Progenitor cell of endocrine pancreas (in vitro differentiated cells): ENCODE data around the gene GPATCH11. TPM values are rescaled to one million over a fixed set of nuclear protein-coding genes. Genes with fewer than 3 reads are reported as not detected.

Source experiments
- DNase-seq: peaks from one replicate; pipeline ENCODE4 v3.0.0; 2021; ENCODE audit warnings: low spot score; ENCODE audit not compliant: unreplicated experiment
- H3K27ac Mint-ChIP-seq: 2 replicates; pipeline ENCODE4 v1.8.0; 2021; ENCODE audit warnings: mild to moderate bottlenecking, moderate library complexity, mixed read lengths
- H3K27me3 Mint-ChIP-seq: 2 replicates; pipeline ENCODE4 v1.8.0; 2021; ENCODE audit warnings: mixed read lengths
- H3K36me3 Mint-ChIP-seq: 2 replicates; pipeline ENCODE4 v1.8.0; 2022; ENCODE audit warnings: mixed read lengths; ENCODE audit not compliant: insufficient read depth
- H3K4me1 Mint-ChIP-seq: 2 replicates; pipeline ENCODE4 v1.8.0; 2021; ENCODE audit warnings: low read depth, mixed read lengths
- H3K4me3 Mint-ChIP-seq: 2 replicates; pipeline ENCODE4 v1.8.0; 2021; ENCODE audit warnings: low read depth, mild to moderate bottlenecking, moderate library complexity, mixed read lengths
- H3K9me3 Mint-ChIP-seq: 2 replicates; pipeline ENCODE4 v1.8.0; 2021; ENCODE audit warnings: low read depth, mixed read lengths
- CTCF ChIP-seq: fragments of 200-600 bp; sonication (generic); IDR thresholded peaks from one replicate; pipeline ENCODE4 v1.5.0; 2021; ENCODE audit warnings: antibody characterized with exemption, mild to moderate bottlenecking; ENCODE audit not compliant: unreplicated experiment
- long read RNA-seq: library from polyadenylated mRNA; unstranded; transcript quantifications from one replicate; pipeline ENCODE4 v2.0.0, GENCODE V29; 2020
- total RNA-seq: library from RNA; stranded (reverse); gene quantifications from 2 replicates; pipeline ENCODE4 v1.2.1, GENCODE V29; 2021

Gene GPATCH11
- 4.3 and 4.4 TPM in 2 replicates for total RNA-seq
- long read RNA-seq, partial matches to known transcripts, result 1 of 4 reads
- long read RNA-seq, other reads (novel, unspliced or antisense), result 2 of 4 reads

GRCh38 chr2:37083873-37084794, at the start of gene GPATCH11, which contains the start of gene HEATR5B:
TSS of gene GPATCH11 (plus strand) at chr2:37084518. CDS start at chr2:37088382, 3,864 bp downstream.
TSS of gene HEATR5B (minus strand) at chr2:37084372. CDS start at chr2:37083414, 958 bp downstream.
- Mint-ChIP-seq H3K27ac (no peak within 1 kb of the TSS), H3K36me3 (peaks cover 4% of the 10 kb centered on the region), H3K9me3 (no peaks in the 10 kb centered on the region), H3K4me1 (peaks cover 1% of the 10 kb centered on the region), H3K27me3 (no peaks in the 10 kb centered on the region), H3K4me3 (no peak within 1 kb of the TSS)
- TF ChIP-seq CTCF, result no peak
- DNase-seq, result peak; percentile 94

GRCh38 chr2:37037771-37038170, 46.5 kb upstream of the GPATCH11 start:
- Mint-ChIP-seq H3K27me3 (no peaks in the 10 kb centered on the region), H3K4me3 (no peak overlapping the region), H3K36me3 (peaks cover 8% of the 10 kb centered on the region), H3K9me3 (no peaks in the 10 kb centered on the region), H3K4me1 (no peaks in the 10 kb centered on the region), H3K27ac (no peak overlapping the region)
- no peak for DNase-seq
- no peak for TF ChIP-seq CTCF

- no peak overlapping the region for H3K27ac Mint-ChIP-seq
- H3K4me1 Mint-ChIP-seq, result peaks cover 4% of the 10 kb centered on the region
- no peak for DNase-seq
- no peak overlapping the region for H3K4me3 Mint-ChIP-seq
- H3K27me3 Mint-ChIP-seq, result no peaks in the 10 kb centered on the region
- peaks cover 9% of the 10 kb centered on the region for H3K36me3 Mint-ChIP-seq
- no peak for TF ChIP-seq CTCF
- H3K9me3 Mint-ChIP-seq, result no peaks in the 10 kb centered on the region
These were observed 44.7 kb upstream of the GPATCH11 start for GRCh38 chr2:37039580-37039979.

- Mint-ChIP-seq H3K4me3 (no peak overlapping the region), H3K36me3 (peaks cover 14% of the 10 kb centered on the region), H3K27me3 (no peaks in the 10 kb centered on the region), H3K9me3 (no peaks in the 10 kb centered on the region), H3K27ac (no peak overlapping the region), H3K4me1 (no peaks in the 10 kb centered on the region)
- no peak for TF ChIP-seq CTCF
- DNase-seq, result no peak
These were observed 31.6 kb upstream of the GPATCH11 start for GRCh38 chr2:37052600-37053332.

GRCh38 chr2:37059841-37060240, 24.5 kb upstream of the GPATCH11 start:
- no peaks in the 10 kb centered on the region for H3K9me3 Mint-ChIP-seq
- no peak for TF ChIP-seq CTCF
- H3K27ac Mint-ChIP-seq, result no peak overlapping the region
- no peaks in the 10 kb centered on the region for H3K27me3 Mint-ChIP-seq
- H3K4me3 Mint-ChIP-seq, result no peak overlapping the region
- no peak for DNase-seq
- no peaks in the 10 kb centered on the region for H3K4me1 Mint-ChIP-seq
- peaks cover 12% of the 10 kb centered on the region for H3K36me3 Mint-ChIP-seq
